PFSK-1 (cell line): ENCODE data around the gene GFM1.

ENCODE experiments used
- FOXP2 ChIP-seq: optimal IDR thresholded peaks from 2 replicates; pipeline ENCODE3; 2011; ENCODE audit warnings: borderline replicate concordance, control low read depth, inconsistent platforms; ENCODE audit not compliant: insufficient read depth; ENCODE audit errors: extremely low read length, extremely low read depth
- POLR2AphosphoS5 ChIP-seq: IDR thresholded peaks from 2 replicates; pipeline ENCODE4 v1.6.1; 2012; ENCODE audit warnings: low read depth, mild to moderate bottlenecking, control low read depth, low read length, moderate library complexity
- SIN3A ChIP-seq: IDR thresholded peaks from 2 replicates; pipeline ENCODE4 v1.6.1; 2012; ENCODE audit warnings: mild to moderate bottlenecking, low read length, moderate library complexity, borderline replicate concordance; ENCODE audit not compliant: insufficient read depth
- TAF1 ChIP-seq: IDR thresholded peaks from 2 replicates; pipeline ENCODE4 v1.6.1; 2012; ENCODE audit warnings: low read length, control low read depth, borderline replicate concordance; ENCODE audit not compliant: insufficient read depth
- TF ChIP-seq, protein P1 (sequence below), 2 experiments: IDR thresholded peaks; 2 replicates each; pipeline versions ENCODE4 v1.6.1 to v1.8.0; 2011 to 2012; ENCODE audit warnings: low read depth in 2 of 2, low read length in 2 of 2, control low read depth in 1 of 2, inconsistent platforms in 1 of 2, mild to moderate bottlenecking in 1 of 2, moderate library complexity in 1 of 2; ENCODE audit not compliant: insufficient read depth in 1 of 2

The GFM1 gene

DNA sequence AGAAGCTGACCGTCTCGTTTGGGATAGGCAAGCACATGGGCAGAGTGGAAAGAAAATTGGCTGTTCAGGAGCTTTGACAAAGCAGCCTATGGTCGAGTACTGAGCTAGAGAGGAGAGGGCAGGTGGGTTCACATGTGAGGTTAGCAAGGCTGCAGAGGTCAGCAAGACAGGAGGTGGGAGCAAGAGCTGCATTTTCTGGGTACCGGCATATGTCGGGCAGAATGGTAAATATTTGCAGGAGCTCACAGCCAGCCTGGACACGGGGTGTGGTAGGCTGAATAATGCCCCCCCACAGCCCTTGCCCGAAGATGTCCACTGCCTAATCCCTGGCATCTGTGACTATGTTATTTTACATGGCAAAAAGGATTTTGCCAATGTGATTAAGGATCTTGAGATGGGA lies 79.7 kb downstream of the GFM1 start:
- TF ChIP-seq FOXP2 (no peak), POLR2AphosphoS5 (no peak), TAF1 (no peak), SIN3A (no peak)
- TF ChIP-seq, protein P1, sequence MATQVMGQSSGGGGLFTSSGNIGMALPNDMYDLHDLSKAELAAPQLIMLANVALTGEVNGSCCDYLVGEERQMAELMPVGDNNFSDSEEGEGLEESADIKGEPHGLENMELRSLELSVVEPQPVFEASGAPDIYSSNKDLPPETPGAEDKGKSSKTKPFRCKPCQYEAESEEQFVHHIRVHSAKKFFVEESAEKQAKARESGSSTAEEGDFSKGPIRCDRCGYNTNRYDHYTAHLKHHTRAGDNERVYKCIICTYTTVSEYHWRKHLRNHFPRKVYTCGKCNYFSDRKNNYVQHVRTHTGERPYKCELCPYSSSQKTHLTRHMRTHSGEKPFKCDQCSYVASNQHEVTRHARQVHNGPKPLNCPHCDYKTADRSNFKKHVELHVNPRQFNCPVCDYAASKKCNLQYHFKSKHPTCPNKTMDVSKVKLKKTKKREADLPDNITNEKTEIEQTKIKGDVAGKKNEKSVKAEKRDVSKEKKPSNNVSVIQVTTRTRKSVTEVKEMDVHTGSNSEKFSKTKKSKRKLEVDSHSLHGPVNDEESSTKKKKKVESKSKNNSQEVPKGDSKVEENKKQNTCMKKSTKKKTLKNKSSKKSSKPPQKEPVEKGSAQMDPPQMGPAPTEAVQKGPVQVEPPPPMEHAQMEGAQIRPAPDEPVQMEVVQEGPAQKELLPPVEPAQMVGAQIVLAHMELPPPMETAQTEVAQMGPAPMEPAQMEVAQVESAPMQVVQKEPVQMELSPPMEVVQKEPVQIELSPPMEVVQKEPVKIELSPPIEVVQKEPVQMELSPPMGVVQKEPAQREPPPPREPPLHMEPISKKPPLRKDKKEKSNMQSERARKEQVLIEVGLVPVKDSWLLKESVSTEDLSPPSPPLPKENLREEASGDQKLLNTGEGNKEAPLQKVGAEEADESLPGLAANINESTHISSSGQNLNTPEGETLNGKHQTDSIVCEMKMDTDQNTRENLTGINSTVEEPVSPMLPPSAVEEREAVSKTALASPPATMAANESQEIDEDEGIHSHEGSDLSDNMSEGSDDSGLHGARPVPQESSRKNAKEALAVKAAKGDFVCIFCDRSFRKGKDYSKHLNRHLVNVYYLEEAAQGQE (IDR thresholded peaks at IDR 0.05; ENCODE audit: insufficient read depth in 1 of 2, low read depth in 2 of 2, low read length in 2 of 2) = no peak

DNA sequence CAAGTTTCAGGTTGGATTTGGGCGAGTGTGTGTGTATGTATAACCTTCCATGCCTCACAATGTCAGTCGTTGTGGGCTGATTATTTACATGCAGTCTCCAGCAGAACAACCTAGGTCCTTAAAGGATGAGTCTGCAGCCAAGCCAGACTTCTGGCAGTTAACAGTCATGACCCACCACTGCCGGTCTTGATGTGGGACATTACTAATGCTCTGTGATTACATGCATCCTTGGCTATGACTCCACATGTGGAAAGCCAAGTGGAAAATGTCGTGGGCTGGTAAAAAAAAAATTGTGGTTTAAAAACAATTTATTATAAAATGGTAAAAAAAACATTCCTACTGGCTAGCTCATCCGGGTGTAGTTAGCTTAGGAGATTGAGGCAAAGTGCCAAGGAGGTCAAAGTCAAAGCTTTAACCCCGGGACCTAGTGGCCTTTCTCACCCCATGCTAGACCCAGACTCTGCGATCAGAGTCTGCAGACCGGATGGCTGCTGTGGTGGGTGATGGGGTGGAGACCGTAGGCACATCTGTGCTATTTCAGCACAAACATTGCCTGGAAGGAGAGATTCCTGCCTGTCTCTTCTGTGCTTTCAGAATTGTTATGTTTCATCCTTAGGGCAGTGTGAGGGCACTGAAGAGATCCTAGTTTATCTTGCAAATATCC lies 81.2 kb downstream of the GFM1 start:
- TF ChIP-seq SIN3A = no peak
- TF ChIP-seq POLR2AphosphoS5 = no peak
- TF ChIP-seq, protein P1 (IDR thresholded peaks at IDR 0.05; ENCODE audit: insufficient read depth in 1 of 2, low read depth in 2 of 2, low read length in 2 of 2) = no peak
- TF ChIP-seq FOXP2 = no peak
- TF ChIP-seq TAF1 = no peak

DNA sequence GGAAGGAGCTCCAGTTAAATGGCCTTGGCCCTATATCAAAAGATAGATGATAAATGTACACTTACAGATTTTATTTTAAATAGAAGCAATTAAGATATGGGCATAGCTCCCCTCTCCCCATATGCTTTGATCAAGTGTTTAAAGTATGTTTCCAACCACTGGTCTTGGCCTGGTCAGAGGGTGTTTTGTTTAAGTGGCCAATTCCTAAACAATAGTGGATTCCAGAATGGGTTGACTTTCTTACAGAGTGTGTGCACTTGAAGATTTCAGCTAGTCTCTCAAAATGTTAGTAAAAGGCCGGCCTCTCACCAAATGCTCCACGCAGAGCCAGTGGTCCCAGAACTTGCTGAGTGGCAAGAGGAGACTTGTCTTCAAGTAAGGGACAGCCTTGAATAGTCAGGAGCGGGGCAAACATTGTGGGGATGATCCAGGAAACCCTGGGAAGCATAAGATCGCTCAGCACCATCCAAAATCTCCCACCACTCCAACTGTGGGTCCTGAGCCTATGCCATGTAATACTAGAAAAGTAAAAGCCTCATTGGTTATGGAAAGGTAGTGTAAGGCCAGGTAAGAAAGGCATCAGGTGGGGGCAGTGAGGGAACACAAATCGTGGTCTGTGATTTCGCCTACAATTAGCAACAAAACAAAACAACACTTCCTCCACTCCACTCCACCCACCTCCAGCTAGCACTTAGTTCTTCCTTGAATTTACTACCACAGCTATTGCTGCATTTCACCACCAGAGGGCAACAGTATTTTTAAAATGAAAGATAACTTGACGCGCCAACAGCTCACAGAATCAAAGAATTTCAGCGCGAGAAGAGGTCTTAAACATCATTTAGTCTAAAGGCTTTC lies 83.1 kb downstream of the GFM1 start:
- TF ChIP-seq TAF1 = no peak
- no peak for TF ChIP-seq SIN3A
- TF ChIP-seq POLR2AphosphoS5 = no peak
- TF ChIP-seq FOXP2 = no peak

DNA sequence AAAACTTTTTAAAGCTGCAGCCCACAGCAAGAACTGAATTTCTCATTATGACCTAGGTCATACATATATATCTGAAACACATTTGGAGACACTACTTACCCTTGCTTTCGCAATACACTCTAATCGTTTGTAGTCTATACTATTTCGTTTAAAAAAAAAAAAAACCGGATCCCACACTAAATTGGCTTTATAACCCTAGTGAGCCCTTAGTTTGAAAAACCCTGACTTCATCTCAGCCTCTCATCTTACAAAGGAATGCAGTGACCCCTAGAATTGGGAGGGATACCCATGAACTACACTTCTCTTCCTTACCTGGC lies 83.7 kb downstream of the GFM1 start:
- TF ChIP-seq, protein P1 (IDR thresholded peaks at IDR 0.05; ENCODE audit: insufficient read depth in 1 of 2, low read depth in 2 of 2, low read length in 2 of 2) = no peak
- TF ChIP-seq SIN3A (no peak), POLR2AphosphoS5 (no peak)

DNA sequence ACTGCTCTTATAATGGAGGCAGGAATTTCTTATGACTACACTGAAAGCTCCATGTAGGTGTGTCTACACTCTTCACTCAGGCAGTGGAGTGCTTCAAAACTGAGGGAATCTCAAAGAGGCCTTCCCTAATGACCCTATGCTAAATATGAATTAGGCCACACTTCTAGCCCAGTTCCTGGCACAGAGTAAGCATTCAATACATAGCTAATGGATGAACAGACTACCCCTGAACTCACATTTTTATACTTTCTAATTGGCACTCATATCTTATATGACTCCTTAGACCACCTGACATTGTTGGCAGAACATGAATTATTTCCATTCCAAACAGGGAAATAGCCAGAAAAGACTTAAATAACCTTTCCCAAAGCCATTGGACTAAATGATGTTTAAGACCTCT lies 84.5 kb downstream of the GFM1 start:
- TF ChIP-seq, protein P1 (IDR thresholded peaks at IDR 0.05; ENCODE audit: insufficient read depth in 1 of 2, low read depth in 2 of 2, low read length in 2 of 2) = no peak
- TF ChIP-seq POLR2AphosphoS5 = no peak
- no peak for TF ChIP-seq TAF1
- TF ChIP-seq SIN3A = no peak
- no peak for TF ChIP-seq FOXP2
